ENCODE measurements around the gene TMEM156.

The TMEM156 gene

DNA sequence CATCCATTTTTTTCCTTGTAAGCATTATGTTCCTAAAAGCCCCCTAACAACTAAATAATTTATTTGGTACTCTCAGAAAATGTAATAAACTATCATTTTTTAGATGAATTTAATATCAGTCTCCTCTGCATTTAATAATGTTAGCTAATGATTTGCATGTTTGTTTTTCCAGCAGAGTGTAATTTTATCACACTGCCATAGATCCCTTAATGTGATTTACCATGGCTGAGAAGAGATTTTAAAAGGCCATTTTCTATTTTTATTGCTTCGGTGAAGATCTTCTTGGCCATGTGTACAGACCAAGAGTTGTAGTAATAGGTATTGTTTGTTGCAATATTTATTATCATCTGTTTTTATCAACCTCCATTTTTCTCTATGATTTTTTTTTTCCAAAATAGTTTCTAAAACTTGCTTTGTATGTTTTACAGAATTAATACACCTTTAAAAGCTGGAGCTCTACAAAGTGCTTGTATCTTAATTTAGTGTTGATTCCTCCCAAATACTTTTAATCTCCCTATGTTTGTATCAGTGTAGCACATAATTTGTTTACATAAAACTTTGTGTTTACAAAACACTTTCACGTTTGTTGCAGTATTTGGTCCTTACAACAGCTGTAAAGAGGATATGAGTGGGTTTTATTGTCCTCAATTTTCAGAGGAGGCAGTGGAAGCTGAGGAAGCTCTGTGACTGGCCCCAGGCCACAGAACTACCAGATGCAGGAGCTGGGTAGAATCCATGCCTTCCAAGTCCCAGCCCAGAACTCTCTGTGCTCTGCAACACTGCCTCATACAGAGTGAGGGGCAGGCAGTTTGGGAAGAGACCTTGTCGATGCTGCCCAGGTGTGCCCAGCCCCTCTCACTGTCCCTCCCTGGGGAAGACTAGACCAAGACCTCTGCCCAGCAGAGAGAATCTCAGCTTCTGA lies 106.5 kb downstream of the TMEM156 start:
- DNase-seq (ENCODE audit: low read depth, low spot score), result no peak

DNA sequence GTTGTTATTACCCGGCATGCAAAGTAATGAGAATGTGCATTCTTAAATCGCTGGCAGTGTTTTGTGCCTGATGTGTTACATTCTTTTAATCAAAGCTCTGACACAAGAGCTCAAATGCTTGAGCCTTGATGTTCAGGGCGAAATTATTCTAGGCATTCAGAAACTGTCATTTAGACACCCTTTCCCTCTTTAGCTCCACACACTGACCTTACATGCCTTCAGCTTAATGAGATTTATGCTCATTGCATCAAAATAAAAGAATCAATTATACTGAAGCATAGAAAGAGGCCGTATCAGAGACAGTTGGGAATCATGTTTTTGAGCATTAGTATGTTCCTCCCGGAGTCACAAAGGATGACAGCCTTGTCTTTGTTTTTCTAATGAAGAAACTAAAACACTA lies 107.9 kb downstream of the TMEM156 start:
- no peak for DNase-seq (ENCODE audit: low read depth, low spot score)

DNA sequence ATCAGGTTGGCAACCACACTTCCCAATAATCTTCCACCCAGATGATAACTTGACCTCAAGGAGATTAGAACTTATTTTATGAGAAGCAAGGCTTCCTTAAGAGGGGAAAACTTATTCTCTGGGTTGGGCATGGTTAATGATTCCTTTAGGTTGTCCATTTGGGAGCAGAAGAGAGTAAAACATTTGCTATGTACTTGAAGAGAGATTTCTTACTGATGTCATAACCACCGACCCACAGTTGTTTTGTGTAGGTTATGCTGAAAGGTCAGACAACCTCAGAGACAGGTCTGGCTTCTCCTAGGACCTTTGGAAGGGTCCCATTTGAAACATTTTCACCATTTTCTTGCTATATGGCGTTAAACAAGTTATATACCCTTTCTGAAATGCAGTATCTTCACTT lies 108.5 kb downstream of the TMEM156 start:
- DNase-seq (ENCODE audit: low read depth, low spot score), result no peak

DNA sequence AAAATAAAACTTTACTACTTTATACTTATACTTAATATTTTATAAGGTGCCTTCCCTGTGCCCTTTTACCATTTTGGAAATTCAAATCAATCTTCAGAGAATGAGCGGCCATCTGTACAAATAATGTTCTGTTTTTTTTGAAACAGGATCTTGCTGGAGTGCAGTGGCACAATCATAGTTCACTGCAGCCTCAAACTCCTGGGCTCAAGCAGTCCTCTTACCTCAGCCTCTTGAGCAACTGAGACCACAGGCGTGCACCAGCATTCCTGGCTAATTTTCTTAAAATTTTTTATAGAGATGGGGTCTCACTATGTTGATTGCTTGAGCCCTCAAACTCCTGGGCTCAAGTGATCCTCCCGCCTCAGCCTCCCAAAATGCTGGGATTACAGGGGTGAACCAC lies 111.1 kb downstream of the TMEM156 start:
- no peak for DNase-seq (ENCODE audit: low read depth, low spot score)

DNA sequence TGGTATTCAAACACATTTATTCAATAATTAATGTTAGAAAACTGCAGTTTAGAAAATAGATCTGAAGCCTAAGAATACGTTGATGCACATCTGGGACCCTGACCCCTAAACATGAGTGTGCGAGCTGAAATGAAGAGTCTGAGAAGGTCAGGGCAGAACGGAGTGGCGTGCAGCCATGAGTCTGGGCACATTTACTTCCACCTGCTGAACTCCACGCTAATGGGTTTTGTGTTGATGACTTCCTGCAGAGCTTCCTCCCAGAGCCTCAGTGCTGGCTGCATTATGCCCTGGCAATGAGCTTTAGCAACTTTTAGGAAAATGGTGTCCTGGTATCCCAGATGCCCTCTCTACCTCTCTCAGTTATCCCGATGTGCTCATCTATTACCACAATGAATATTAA lies 111.5 kb downstream of the TMEM156 start:
- DNase-seq (ENCODE audit: low read depth, low spot score), result no peak

DNA sequence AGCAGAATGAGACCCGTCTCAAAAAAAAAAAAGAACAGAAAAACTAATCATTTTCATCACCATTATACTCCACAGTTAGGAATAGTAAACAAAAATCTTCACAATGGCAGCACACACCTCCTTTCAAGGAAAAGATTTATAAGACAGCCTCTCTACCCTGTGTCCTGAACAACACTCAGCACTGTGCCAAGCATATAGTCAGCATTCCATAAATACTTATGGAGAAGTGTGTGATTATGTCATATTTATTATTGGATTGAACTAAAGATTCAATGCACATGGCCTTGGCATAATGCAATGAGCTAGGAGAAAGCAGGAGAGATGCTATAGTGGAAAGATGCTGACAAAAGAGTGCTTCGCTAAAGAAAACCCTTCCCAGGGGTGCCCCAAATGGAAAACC lies 112.0 kb downstream of the TMEM156 start:
- DNase-seq (ENCODE audit: low read depth, low spot score), result no peak

DNA sequence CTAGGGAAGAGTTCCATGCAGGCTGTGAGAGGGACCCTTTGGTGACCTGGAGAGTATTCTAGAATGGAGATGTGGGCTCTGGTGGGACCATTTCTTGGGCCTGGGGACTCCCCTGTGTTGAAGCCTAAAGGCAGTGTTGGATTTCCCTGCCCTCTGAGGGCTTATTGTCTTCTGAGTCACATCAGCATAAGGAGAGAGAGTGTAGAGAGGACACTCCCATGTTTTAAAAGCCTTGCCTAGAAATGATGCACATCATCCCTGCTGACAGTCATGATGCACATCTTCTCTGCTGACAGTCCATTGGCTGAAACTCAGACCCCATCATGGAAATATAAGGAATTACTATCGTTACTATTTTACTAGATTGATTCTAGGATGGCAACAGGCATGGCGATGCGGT lies 112.7 kb downstream of the TMEM156 start:
- DNase-seq (ENCODE audit: low read depth, low spot score), result no peak

DNA sequence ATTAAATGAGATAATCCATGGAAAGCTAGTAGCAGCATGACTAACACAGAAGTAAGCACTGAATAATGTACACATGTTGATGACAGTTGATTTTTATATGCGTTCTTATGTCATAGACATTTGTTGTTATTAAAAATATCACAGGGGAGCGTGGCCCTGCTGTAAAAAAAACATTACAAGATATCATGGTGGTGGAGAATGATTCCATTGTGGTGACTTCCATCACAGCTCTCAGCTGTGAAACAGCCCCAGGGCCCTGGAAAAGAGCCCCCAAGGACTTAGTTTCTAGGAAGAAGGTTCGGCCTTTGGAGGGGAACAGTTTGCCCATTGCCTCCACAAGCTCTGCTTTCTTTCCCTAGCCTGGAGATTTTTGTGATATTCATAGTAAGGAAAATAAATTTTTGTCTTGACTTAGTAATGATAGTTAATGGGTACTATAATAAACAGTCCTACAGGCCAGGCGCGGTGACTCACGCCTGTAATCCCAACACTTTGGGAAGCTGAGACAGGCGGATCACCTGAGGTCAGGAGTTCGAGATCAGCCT lies 114.7 kb downstream of the TMEM156 start:
- no peak for DNase-seq (ENCODE audit: low read depth, low spot score)
